Prostate gland (tissue), 2 donors: ENCODE results near the gene THSD4.

Experiments used
- POLR2AphosphoS5 ChIP-seq: sonication (generic); formaldehyde crosslinking; IDR thresholded peaks from one replicate; pipeline ENCODE4 v1.6.1; 2017; ENCODE audit warnings: antibody characterized with exemption
- TF ChIP-seq, protein P1 (sequence below), 4 experiments: fragments of 200-600 bp in 2 of 4; fragments of 450-650 bp in 2 of 4; sonication (generic) in 2 of 4; IDR thresholded peaks; 1 replicate in 3 of 4; 2 replicates in 1 of 4; pipeline ENCODE4 v1.5.1; 2016 to 2019; ENCODE audit warnings: antibody characterized with exemption in 4 of 4, mild to moderate bottlenecking in 2 of 4, moderate library complexity in 2 of 4

DNA sequence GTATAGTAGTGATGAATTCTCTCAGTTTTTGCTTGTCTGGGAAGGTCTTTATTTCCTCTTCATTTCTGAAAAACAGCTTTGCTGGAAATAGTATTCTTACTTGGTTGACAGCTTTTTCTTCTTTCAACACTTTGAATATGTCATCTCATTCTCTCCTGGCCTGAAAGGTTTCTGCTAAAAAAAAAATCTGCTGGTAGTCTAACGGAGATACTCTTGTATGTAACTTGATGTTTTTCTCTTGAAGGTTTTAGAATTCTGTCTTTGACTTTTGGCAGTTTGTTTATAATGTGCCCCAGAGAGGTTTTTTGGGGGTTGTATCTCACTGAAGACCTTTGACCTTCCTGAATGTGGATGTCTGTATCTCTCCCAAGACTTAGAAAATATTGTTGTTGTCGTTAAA is 47.0 kb downstream of the THSD4 start:
- no peak for TF ChIP-seq POLR2AphosphoS5
- TF ChIP-seq, protein P1, sequence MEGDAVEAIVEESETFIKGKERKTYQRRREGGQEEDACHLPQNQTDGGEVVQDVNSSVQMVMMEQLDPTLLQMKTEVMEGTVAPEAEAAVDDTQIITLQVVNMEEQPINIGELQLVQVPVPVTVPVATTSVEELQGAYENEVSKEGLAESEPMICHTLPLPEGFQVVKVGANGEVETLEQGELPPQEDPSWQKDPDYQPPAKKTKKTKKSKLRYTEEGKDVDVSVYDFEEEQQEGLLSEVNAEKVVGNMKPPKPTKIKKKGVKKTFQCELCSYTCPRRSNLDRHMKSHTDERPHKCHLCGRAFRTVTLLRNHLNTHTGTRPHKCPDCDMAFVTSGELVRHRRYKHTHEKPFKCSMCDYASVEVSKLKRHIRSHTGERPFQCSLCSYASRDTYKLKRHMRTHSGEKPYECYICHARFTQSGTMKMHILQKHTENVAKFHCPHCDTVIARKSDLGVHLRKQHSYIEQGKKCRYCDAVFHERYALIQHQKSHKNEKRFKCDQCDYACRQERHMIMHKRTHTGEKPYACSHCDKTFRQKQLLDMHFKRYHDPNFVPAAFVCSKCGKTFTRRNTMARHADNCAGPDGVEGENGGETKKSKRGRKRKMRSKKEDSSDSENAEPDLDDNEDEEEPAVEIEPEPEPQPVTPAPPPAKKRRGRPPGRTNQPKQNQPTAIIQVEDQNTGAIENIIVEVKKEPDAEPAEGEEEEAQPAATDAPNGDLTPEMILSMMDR (IDR thresholded peaks at IDR 0.05), result no peak
